Measurements from ENCODE around the gene CAMKK1. TPM values are rescaled to one million over a fixed set of nuclear protein-coding genes. Genes with fewer than 3 reads are reported as not detected.

Gene CAMKK1
- total RNA-seq, 4 donors from 2014 or later = 2.6 to 37.6 (median 6.4) TPM

- peak overlapping the region; percentile 96 to 97 for H3K27ac ChIP-seq
- peak overlapping the region; percentile 54 to 70 for H3K4me3 ChIP-seq
- intact Hi-C loops (cut with DNase I; ENCODE audit: low total_unique reads) = no loop called here
- peaks cover 8 to 36% of the 10 kb centered on the region in 2 donors for H3K4me1 ChIP-seq
- H3K27me3 ChIP-seq = no peaks in the 10 kb centered on the region
- DNase-seq = peak; percentile 87 to 89
- no peak for TF ChIP-seq CTCF (IDR thresholded peaks at IDR 0.05)
- TF ChIP-seq POLR2A (IDR thresholded peaks at IDR 0.05) = peak; percentile 12 to 43
- H3K36me3 ChIP-seq = no peaks in the 10 kb centered on the region
- no peaks in the 10 kb centered on the region for H3K9me3 ChIP-seq
These were observed 506 bp downstream of the CAMKK1 start for GRCh38 chr17:3892095-3892998.

DNA sequence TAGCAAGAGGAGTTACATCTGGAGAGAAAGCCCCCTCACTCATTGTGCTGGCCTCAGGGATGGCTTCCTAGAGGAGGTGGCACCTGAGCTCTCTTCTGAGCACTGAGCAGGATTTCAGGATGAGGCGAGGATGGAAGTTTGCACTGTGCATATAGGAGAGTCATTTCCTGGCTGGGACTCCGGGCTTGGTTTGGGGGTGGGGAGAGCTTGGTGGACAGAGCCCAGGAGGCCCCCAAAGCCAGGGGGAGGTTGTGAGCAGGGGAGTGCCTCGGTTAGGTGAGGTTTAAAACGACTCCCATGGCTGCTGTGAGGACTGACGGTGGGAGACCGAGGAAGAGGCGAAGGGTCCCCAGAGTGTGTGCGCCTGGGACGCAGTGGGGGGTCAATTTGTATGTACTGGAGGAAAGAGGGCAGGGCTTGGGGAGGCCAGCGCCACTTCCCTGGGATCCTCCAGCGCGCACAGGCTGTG, 1.2 kb downstream of the CAMKK1 start:
- intact Hi-C loops (cut with DNase I; ENCODE audit: low total_unique reads) = no loop called here
- H3K27me3 ChIP-seq = no peaks in the 10 kb centered on the region
- H3K27ac ChIP-seq = peak overlapping the region; percentile 96 to 97
- DNase-seq = no peak
- no peaks in the 10 kb centered on the region for H3K9me3 ChIP-seq
- H3K4me3 ChIP-seq = peak overlapping the region; percentile 54 to 70
- H3K36me3 ChIP-seq = no peaks in the 10 kb centered on the region
- TF ChIP-seq POLR2A (IDR thresholded peaks at IDR 0.05) (no peak), CTCF (IDR thresholded peaks at IDR 0.05) (no peak)
- peaks cover 8 to 41% of the 10 kb centered on the region in 2 donors for H3K4me1 ChIP-seq

- Histone ChIP-seq H3K4me3 (no peak overlapping the region), H3K9me3 (no peaks in the 10 kb centered on the region), H3K27me3 (no peaks in the 10 kb centered on the region), H3K4me1 (peaks cover 8 to 41% of the 10 kb centered on the region in 2 donors), H3K27ac (peak overlapping the region; percentile 96 to 97), H3K36me3 (no peaks in the 10 kb centered on the region)
- no peak for DNase-seq
- intact Hi-C loops (cut with DNase I; ENCODE audit: low total_unique reads) = no loop called here
- no peak for TF ChIP-seq CTCF (IDR thresholded peaks at IDR 0.05)
- TF ChIP-seq POLR2A (IDR thresholded peaks at IDR 0.05) = no peak
These were observed 2.0 kb downstream of the CAMKK1 start for GRCh38 chr17:3890878-3891219.

- Histone ChIP-seq H3K4me3 (no peak overlapping the region), H3K4me1 (peaks cover 8 to 41% of the 10 kb centered on the region in 2 donors), H3K27me3 (no peaks in the 10 kb centered on the region), H3K36me3 (no peaks in the 10 kb centered on the region), H3K27ac (peak overlapping the region; percentile 96 to 97), H3K9me3 (no peaks in the 10 kb centered on the region)
- intact Hi-C loops (cut with DNase I; ENCODE audit: low total_unique reads) = no loop called here
- DNase-seq = peak; percentile 88 to 95
- TF ChIP-seq CTCF (IDR thresholded peaks at IDR 0.05) = no peak
- peak in 1 of 2 donors; percentile 36 for TF ChIP-seq POLR2A (IDR thresholded peaks at IDR 0.05)
These were observed 2.6 kb downstream of the CAMKK1 start for GRCh38 chr17:3890082-3890877.
